ENCODE measurements around the gene GALNT2. TPM values are rescaled to one million over a fixed set of nuclear protein-coding genes. Genes with fewer than 3 reads are reported as not detected.

Gene GALNT2
- 32.8 TPM for total RNA-seq

GRCh38 chr1:230066466-230067404 lies at the start of gene GALNT2:
Gene GALNT2 (plus strand): TSS chr1:230067238. CDS start chr1:230067281, 43 bp downstream.
- peak; percentile 87 for DNase-seq

DNA sequence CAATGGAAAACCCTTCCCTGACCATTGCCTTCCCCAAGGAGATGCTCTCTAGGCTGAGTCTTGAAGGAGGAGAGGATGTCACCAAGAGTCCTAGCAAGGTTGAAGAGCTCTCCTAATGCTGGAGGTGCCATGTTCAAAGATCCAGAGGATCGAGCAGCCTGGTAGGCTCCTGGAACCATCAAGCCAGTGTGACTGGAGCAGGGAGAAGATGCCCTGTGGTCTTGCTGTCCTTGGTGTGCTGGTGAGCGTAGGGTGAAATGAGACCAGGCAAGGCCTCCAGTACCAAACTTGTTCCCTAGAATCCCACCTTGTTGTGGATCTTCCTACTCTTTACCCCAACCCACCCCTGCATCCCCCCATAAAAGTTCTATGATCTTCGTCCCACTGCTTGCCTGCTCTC lies 46.6 kb upstream of the GALNT2 start:
- no peak for DNase-seq

- DNase-seq, result no peak
These were observed 44.2 kb upstream of the GALNT2 start for GRCh38 chr1:230022666-230023380.

- DNase-seq, result no peak
These were observed 41.4 kb upstream of the GALNT2 start for GRCh38 chr1:230025686-230026085.

DNA sequence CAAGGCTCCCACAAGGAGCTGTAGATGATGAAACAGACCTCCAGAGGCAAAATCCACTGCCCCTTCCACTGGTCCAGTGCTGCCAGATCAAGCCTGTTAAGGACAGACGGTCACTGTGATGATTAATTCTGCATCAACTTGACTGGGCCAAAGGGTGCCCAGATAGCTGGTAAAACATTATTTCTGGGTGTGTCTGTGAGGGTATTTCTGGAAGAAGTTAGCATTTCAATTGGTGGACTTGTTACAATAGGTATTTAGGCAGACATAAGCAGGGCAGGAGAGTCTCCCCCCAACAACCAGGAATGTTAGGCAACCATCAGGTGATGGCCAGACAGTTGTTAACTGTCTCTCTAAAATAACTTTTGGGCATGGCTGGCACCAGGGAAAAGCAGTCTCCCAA lies 40.9 kb upstream of the GALNT2 start:
- no peak for DNase-seq

- DNase-seq, result no peak
These were observed 40.5 kb upstream of the GALNT2 start for GRCh38 chr1:230026572-230026971.

GRCh38 chr1:230028602-230029223 lies 38.3 kb upstream of the GALNT2 start:
- DNase-seq, result no peak

GRCh38 chr1:230029244-230029941 lies 37.6 kb upstream of the GALNT2 start:
- DNase-seq, result no peak

DNA sequence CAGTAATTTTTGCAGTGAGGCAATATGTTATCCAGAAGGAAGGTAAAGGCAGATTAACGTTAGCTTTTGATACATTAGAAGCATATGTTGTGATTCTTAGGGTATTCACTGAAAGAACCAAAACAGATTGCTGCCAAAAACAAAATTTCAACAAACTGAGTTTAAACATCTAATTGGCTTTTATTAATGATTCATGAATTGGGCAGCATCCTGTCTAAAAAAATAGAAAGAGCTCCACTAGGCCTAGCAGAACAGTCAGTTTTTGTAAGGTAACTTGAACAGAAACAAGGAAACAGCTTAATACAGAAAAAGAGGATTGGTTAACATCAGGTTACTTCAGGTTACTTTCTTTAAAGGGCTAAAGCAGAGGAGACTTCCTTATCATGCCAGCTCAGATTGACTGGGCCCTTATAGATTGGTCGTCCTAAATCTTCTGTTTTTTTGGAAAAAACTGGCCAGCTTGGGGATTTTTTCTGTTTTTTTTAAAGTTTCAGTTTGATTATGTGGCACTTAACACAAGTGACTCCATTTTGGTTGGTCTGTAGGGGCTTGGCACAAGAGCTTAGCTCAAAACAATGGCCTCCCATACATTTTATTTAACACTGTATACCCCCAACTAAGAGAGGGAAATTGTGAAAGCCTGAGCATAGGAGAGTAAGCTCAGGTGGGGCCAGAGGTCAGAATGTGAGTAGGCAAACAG lies 36.8 kb upstream of the GALNT2 start:
- DNase-seq, result no peak

GRCh38 chr1:230031131-230031530 lies 35.9 kb upstream of the GALNT2 start:
- DNase-seq, result no peak

GRCh38 chr1:230032516-230033281 lies 34.3 kb upstream of the GALNT2 start:
- no peak for DNase-seq

GRCh38 chr1:230037261-230037660 lies 29.8 kb upstream of the GALNT2 start:
- no peak for DNase-seq

- no peak for DNase-seq
These were observed 26.6 kb upstream of the GALNT2 start for GRCh38 chr1:230040440-230040839.

GRCh38 chr1:230043081-230043480 lies 24.0 kb upstream of the GALNT2 start:
- no peak for DNase-seq

- DNase-seq, result no peak
These were observed 22.3 kb upstream of the GALNT2 start for GRCh38 chr1:230044729-230045128.

DNA sequence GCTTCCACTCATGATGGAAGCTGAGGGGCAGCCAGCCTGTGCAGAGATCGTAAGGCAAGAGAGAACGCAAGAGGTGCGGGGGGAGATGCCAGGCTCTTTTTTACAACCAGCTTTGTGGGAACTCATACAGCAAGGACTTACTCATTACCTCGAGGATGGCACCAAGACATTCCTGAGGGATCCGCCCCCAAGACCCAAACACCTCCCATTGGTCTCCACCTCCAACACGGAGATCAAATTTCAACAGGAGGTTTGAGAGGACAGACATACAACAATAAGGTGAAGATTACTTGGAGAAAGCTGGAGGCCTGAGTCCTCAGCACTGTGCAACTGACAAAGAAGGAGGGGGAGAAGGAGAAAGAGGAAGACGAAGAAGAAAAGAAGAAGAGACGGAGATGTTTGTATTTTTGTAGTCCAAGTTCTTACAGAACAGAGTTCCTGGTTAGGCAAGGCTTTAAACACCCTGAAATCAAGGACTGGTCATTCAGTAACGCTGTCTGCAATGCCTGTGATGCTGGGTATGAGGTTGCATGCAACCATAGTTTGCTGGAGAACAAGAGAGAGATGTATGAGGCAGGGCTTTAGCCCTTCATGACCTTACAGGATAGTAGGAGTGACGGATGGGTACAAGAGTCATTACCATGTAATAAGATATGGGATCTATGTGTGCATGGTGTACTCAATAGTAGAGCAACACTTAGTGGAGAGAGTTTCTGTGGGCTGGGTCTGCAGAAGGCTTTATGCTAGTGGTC lies 19.7 kb upstream of the GALNT2 start:
- DNase-seq, result no peak

DNA sequence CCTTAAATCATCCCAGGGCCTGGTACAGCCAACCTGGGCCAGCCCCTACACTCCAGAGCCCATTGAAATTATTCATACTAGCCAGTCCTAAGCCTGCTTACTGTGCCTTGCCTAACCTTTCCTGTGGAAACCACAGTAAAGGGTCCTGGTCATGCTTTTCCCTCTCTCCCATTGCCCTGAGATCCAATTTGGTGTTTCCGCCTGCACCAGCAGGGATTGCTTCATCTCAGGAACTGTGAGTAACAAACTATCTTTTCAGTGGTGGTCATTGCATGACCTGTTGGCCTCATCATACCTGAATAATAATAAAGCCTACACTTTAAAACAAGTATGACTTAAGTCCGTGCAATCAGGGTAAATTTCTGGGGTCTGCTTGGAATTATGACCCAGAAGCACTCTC lies 18.7 kb upstream of the GALNT2 start:
- DNase-seq, result no peak

DNA sequence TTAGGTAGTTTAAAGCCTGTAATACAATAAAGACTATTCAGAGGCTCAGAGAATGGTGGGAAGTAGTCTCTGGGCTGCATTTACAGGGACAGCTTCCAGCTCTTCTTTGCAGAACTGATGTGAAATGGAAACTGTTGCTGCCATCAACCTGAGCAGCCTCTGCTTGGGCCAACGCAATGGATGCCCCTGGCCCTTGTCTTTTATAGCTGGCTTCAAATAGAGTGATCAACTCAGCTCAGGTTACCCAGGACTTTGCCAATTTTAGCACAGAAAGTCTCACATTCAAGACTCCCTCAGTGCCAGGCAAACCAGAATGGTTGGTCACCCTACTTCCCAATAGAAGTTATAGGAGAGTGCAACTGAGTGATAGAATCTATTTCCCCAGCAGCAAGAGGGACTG lies 18.1 kb upstream of the GALNT2 start:
- no peak for DNase-seq

DNA sequence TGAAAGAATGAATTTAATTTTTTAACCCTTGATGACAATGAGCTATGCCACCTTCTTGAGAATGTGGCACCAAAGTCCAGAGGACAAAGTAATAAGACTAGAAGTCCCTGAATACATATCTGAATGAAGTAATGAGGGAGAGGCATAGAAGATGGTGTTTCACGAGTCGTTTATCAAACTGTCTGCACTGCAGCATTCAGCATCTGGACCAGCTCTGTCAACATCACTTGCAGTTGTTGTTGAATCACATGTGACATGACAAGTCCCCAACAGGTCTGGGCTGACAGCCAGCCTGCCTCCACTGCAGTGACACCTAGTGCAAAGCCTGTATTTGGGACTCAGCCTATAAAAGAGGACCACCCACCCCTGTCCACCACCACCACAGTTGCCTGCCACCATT lies 17.3 kb upstream of the GALNT2 start:
- no peak for DNase-seq
